ENCODE measurements around the gene RELL1.
A peak's percentile ranks its signal among the peaks of the same experiment; 100 is the strongest.
"Not testable (repeated sequence)": the region's sequence is repeated elsewhere in the genome, so short reads cannot be mapped to it uniquely, and the experiment has no call there.

RELL1 gene

DNA sequence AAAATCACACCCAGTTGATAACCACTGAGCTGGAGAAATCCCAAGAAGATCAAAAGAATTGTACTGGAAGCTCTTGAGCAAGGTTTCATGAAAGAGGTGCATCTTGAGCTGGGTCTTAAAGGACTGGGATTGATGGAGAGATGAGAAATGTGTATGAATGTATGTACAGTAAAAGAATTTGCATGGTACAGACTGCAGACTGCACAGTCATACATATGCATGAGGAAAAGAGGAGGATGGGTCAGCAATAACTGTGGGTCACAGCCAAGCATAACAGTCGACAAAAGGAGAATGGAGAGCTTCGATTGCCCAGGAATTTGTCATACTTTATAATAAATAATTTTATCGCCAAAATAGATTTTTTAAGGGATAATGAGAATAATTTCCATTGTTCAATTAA is 4.8 kb upstream of the RELL1 start:
- no peak for DNase-seq

- no peak for DNase-seq
These were observed 3.3 kb upstream of the RELL1 start for GRCh38 chr4:37689353-37690095.

DNA sequence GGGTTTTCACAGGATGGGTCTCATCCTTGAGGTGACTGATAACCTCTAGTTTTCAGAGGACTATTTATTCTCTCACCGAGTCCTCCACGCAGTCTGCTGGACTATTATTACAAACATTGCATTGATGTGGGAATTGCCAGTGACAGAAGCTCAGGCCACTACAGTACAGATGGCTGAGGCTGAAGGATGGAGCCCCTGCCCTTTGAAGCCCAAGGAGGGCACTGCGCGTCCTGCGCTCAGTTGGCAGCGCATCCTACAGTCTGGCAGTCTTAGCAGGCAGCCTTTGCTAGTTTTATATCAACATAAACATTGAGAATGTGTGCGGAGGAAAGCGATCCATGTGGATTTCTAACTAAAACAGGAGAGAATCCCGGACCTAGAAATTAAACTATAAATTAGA is 1.5 kb upstream of the RELL1 start:
- DNase-seq, result no peak

DNA sequence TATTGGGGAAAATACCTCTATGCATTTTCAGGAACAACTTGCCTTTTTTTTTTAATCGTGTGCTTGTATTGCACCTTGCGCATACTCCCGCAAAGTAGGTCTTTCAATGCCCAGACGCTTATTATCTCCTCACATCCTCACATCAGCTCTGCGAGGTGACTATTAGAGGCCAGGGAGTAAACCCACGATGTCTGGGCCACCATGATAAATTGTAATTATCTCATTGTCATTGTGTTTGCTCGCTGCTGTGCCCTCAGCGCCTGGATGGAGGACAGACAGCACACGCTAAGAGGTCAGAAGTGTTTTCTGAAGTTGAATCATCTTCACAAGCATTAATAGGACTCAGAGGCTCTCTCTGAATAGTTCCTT is 1.0 kb upstream of the RELL1 start:
- no peak for DNase-seq

- DNase-seq, result peak; percentile 72
These were observed 278 bp downstream of the RELL1 start for GRCh38 chr4:37685823-37686372.

DNA sequence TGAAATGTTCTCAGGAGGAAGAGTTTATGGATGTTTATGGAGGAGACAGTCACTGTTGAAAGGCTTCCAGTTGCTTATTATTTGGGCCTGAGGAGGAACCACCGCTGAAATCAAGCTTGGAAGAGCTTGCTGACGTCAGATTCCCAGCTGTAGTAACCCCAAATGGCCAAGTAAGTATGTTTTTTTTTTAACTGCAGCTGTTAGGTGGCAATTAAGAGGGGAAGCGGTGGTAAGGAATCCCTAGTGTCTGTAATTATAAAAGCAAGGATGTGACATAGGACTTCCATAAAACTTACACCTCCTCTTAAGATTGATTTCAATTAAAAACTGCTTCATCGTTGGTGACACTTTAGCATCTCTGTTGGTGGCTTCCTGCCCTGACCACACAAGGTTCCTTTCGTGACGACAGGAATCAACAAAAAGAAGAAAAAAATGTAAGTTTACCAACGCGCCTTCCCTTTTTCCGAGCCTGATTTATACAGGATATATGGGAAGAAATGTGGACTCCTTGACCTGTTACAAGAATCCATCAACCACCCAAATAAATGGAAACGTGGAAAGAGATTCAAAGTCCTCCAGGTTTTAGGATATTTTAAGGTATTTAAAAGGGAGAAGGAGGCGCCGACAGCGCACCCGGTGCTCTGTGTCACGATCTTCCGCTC is 884 bp downstream of the RELL1 start:
- no peak for DNase-seq

DNA sequence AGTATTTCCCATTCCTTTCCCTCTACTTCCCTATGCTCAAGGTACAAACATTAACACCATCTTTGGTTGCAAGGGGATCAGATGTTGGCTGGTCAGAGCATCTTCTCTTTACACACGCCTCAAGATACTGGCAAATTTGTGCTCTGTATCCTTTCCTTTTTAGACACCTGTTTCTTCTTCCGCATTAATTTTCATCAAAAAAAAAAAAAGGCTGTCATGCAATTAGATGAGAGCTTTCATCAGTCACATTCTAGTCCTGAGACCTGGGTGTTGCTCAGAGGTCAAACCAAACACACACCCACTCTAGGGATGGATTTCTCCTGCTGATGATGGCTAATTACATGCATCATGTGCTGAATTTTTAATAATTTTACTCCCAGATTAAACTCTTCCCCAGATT is 2.0 kb downstream of the RELL1 start:
- DNase-seq, result no peak

- no peak for DNase-seq
These were observed 3.3 kb downstream of the RELL1 start for GRCh38 chr4:37682701-37683401.

DNA sequence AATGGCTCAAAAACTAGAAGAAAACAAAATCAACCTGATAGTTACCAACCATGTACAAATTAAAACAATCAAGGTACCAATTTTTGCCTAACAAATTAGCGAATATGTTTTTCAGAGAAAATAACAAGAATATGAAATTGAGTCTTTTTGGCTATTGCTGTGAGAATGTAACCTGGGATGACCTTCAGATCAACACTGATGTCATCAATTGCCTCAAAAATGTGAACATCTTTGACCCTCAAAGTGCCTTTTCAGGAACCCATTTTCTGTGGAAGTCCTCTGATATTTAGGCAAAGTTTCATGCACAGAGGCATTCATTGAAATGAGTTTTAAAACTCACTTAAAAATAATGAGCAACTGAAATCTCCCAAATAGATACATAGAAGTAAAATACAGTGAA is 6.1 kb downstream of the RELL1 start:
- DNase-seq, result no peak

DNA sequence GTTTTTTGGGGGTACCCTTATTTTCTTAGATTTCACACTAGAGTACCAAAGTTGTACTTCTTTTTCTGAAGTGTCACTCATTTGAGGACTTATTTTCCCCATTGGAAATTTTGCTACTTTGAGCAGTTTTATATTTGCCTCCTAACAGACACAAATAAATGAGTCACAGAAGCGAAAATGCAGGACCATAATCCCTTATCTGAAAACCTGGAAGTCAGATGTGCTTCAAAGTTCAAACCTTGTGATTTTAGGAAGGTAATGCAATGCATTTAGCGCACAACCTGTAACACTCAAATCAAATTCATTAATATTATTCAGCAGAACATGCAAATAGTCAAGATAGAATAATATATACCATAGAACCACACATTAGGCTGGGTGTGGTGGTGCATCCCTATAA is 6.9 kb downstream of the RELL1 start:
- no peak for DNase-seq

DNA sequence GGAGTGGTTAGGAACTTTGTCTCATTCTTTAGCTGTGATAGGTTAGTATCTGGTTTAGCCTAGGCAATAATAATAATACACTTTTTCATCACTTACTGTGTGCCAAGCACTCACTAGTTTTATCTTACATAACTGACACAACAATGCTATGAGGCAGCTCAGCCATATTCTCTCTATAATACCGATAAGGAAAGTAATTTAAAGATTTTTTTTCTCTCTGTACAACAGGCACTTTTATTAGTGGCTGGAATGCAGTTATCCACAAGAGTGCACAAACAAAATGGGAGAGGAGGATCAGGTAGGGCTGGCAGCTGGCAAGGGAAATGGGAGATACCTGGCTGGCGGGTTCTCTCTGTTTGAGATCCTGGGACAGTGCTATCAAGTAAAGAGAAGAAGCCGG is 7.6 kb downstream of the RELL1 start:
- DNase-seq, result no peak

DNA sequence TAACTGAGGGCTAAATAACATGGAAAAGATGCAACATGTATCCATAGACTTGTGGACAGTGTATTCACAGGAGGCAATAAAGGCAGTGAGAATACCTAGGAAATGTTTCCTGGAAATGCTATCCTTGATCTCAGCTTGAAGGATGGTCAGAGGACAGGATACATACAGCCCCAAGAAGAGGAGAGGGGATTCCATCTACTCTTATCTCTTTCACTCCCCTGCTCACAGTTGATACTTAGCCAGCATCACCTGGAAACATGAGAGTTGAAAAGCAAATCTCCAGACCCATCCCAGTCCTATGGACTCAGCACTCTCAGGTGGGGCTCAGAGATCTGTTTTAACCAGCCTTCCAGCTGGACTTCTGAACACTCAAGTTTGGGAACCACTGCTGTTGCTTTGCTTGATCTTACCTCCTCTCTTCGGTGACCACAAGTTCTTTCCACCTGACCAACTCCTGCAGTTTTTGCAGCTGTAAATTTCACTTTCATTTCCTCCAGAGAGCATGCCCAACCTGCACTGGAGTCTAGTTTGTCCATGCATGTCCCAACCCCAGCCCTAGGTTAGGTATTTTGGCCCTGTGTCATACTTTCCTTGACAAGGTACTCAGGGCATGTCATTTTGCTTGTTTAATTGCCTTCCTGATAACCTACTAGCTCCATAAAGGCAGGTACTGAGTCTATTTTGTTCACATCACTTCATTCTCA is 10.4 kb downstream of the RELL1 start:
- no peak for DNase-seq

- no peak for DNase-seq
These were observed 11.7 kb downstream of the RELL1 start for GRCh38 chr4:37674439-37674838.

GRCh38 chr4:37673538-37674192 is 12.5 kb downstream of the RELL1 start:
- no peak for DNase-seq

- no peak for DNase-seq
These were observed 15.1 kb downstream of the RELL1 start for GRCh38 chr4:37671072-37671471.

DNA sequence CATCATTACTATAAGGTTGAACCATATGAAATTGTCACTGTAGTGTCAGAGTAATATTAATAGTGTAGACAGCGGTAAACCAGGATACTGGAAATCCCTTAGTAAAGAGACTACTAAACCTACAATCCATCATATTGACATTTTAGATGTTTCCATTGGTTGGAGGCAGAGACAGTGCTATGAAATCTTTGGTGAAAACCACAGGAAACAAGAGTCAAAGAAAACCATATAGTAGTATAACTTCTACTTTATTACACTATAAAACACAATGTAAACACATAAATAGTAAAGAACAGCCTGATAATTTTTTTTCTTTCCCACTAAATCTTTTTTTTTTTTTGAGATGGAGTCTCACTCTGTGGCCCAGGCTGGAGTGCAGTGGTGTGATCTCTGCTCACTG is 15.9 kb downstream of the RELL1 start:
- no peak for DNase-seq

DNA sequence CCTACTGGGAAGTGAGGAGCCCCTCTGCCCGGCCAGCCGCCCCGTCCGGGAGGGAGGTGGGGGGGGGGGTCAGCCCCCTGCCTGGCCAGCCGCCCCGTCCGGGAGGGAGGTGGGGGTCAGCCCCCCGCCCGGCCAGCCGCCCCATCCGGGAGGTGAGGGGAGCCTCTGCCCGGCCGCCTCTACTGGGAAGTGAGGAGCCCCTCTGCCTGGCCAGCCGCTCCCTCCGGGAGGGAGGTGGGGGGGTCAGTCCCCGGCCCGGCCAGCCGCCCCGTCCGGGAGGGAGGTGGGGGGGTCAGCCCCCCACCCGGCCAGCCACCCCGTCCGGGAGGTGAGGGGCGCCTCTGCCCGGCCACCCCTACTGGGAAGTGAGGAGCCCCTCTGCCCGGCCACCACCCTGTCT is 17.1 kb downstream of the RELL1 start:
- DNase-seq, result not testable (repeated sequence)

GRCh38 chr4:37667197-37668100 is 18.7 kb downstream of the RELL1 start:
- no peak for DNase-seq

DNA sequence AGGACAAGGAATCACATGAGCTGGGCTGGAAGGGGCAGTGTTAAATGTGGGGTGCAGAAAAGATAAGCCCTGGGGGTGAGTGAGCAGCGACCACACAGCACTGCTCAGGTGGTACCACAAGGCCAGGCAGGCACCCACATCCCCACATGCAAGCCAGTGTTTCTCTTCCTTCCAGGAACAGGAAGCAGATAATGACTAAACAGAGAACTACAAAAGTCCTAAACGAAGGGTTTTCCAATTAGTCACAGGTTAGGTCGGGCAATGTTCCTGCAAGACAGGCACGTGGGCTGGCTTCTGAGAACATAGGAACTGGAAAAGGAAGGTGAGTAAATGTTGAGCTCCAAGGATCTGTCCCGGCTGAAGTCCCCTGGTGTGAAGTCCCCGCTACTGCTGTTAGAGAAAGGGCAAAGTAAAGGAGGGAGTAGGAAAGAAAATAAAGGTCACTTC is 19.5 kb downstream of the RELL1 start:
- DNase-seq, result peak; percentile 91

DNA sequence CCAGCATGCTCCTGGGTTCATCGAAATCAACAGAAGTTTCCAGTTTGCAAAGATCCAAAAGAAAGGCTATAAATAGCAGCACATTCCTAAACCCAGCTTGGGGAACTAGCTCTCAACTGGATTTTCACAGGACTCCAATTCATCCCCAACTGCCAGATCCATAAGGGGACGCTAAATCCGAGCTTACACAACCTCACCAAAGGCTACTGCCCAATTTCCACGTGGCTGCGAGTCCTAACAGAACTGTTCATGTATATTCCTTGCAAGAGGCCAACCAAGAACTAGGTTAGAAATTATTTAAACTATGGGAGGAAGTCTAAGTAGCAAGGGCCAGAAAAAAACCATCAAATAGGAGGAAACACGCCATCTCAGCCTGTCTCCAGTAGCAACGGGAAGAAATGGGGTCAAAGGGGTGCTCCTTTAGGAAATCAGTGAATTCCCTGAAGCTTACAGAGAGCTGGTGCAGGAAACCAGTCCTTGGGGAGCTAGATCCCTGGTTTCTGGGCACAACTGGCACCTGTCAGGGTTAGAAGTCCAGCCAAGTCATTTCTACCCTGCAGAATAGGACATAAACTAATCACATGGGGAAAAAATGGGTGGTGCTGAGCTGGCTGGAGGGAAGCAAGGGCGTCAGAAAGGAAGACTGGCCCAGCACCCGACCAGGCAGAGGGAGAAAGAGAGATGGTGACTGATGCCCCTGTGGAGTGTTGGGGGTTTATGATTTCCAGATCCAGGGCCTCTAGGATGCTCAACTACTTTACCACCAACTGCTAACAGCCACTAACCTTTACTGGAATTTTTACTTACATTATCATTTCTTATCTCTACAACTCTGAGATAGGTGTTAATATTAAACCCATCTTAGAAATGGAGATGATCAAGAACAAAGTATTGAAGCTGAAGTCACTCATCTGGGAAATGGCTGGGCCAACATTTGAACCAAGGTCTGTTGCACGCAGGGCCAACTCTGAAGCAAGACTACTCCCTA is 20.5 kb downstream of the RELL1 start:
- no peak for DNase-seq

Measured in islet precursor cell (in vitro differentiated cells).